CD14-positive monocyte (primary cell): ENCODE results near the gene FAM107B. TPM values are rescaled to one million over a fixed set of nuclear protein-coding genes. Genes with fewer than 3 reads are reported as not detected.

Experiments
- DNase-seq, 3 donors: peaks; one replicate each; pipeline ENCODE4 v3.0.0-alpha.2; 2011 to 2022
- H2AFZ ChIP-seq: 2 replicates; pipeline ENCODE4 v1.6.0; 2012; ENCODE audit warnings: mild to moderate bottlenecking, low read depth, low read length, inconsistent platforms; ENCODE audit not compliant: insufficient read depth, poor library complexity, severe bottlenecking
- H3K27ac ChIP-seq, 2 donors: 1 replicate in 1 of 2; 2 replicates in 1 of 2; pipeline ENCODE4 v1.5.1; 2012 to 2013; ENCODE audit warnings: low read length in 2 of 2, control low read depth in 1 of 2, inconsistent platforms in 1 of 2, low read depth in 1 of 2, mild to moderate bottlenecking in 1 of 2
- H3K27me3 ChIP-seq, 2 donors: one replicate each; pipeline versions ENCODE4 v1.6.0 to v1.6.1; 2011 to 2013; ENCODE audit warnings: low read length in 2 of 2; ENCODE audit not compliant: control insufficient read depth in 2 of 2, insufficient read depth in 2 of 2
- H3K36me3 ChIP-seq, 2 donors: replicated peaks in 1 of 2; 1 replicate in 1 of 2; 2 replicates in 1 of 2; pipeline versions ENCODE4 v1.5.1 to v1.6.1; 2012 to 2013; ENCODE audit warnings: low read length in 2 of 2, control low read depth in 1 of 2, inconsistent platforms in 1 of 2, mild to moderate bottlenecking in 1 of 2; ENCODE audit not compliant: insufficient read depth in 2 of 2, control insufficient read depth in 1 of 2
- H3K4me1 ChIP-seq, 2 donors: 1 replicate in 1 of 2; 2 replicates in 1 of 2; pipeline versions ENCODE4 v1.5.1 to v1.6.1; 2012 to 2013; ENCODE audit warnings: low read length in 2 of 2, control low read depth in 1 of 2, inconsistent platforms in 1 of 2, mild to moderate bottlenecking in 1 of 2, moderate library complexity in 1 of 2; ENCODE audit not compliant: insufficient read depth in 2 of 2, control insufficient read depth in 1 of 2
- H3K4me2 ChIP-seq: replicated peaks from 2 replicates; pipeline ENCODE3; 2012; ENCODE audit warnings: low read length, moderate library complexity, mild to moderate bottlenecking; ENCODE audit not compliant: poor library complexity, severe bottlenecking; ENCODE audit errors: extremely low read depth
- H3K4me3 ChIP-seq, 3 experiments: fragments of 200-600 bp in 1 of 3; sonication (generic) in 1 of 3; replicated peaks in 1 of 3; 1 replicate in 2 of 3; 2 replicates in 1 of 3; pipeline ENCODE4 v1.5.1; 2011 to 2013; ENCODE audit warnings: low read length in 3 of 3, mild to moderate bottlenecking in 3 of 3, control low read depth in 2 of 3, low read depth in 2 of 3, inconsistent platforms in 1 of 3, moderate library complexity in 1 of 3
- H3K79me2 ChIP-seq: 2 replicates; pipeline ENCODE4 v1.6.0; 2012; ENCODE audit warnings: mild to moderate bottlenecking, control low read depth, inconsistent platforms, low read length, moderate library complexity; ENCODE audit not compliant: insufficient read depth
- H3K9ac ChIP-seq: 2 replicates; pipeline ENCODE4 v1.6.0; 2017; ENCODE audit warnings: low read length, mild to moderate bottlenecking; ENCODE audit not compliant: insufficient read depth, poor library complexity, severe bottlenecking
- H3K9me3 ChIP-seq, 2 donors: replicated peaks in 1 of 2; 1 replicate in 1 of 2; 2 replicates in 1 of 2; pipeline versions ENCODE4 v1.5.1 to v1.6.1; 2012 to 2013; ENCODE audit warnings: low read length in 2 of 2, control low read depth in 1 of 2; ENCODE audit not compliant: control insufficient read depth in 1 of 2, insufficient read depth in 1 of 2
- H4K20me1 ChIP-seq: 2 replicates; pipeline ENCODE4 v1.6.0; 2012; ENCODE audit warnings: mild to moderate bottlenecking, low read length, control low read depth, moderate library complexity; ENCODE audit not compliant: insufficient read depth
- H3K27ac Mint-ChIP-seq, 7 donors: one replicate each; pipeline ENCODE4 v1.8.0; 2020; ENCODE audit warnings: mild to moderate bottlenecking in 7 of 7, mixed read lengths in 7 of 7, moderate library complexity in 6 of 7, inconsistent platforms in 2 of 7
- H3K27me3 Mint-ChIP-seq, 3 donors: one replicate each; pipeline ENCODE4 v1.8.0; 2021 to 2022; ENCODE audit warnings: low read depth in 3 of 3, mild to moderate bottlenecking in 3 of 3, mixed read lengths in 3 of 3, moderate library complexity in 3 of 3, inconsistent platforms in 1 of 3
- H3K36me3 Mint-ChIP-seq, 2 donors: one replicate each; pipeline ENCODE4 v1.8.0; 2020; ENCODE audit warnings: mixed read lengths in 2 of 2, inconsistent platforms in 1 of 2, mild to moderate bottlenecking in 1 of 2
- H3K4me1 Mint-ChIP-seq: one replicate; pipeline ENCODE4 v1.8.0; 2020; ENCODE audit warnings: mild to moderate bottlenecking, mixed read lengths
- H3K4me3 Mint-ChIP-seq, 2 donors: one replicate each; pipeline ENCODE4 v1.8.0; 2020; ENCODE audit warnings: mild to moderate bottlenecking in 2 of 2, mixed read lengths in 2 of 2, moderate library complexity in 1 of 2
- H3K9me3 Mint-ChIP-seq, 7 donors: one replicate each; pipeline ENCODE4 v1.8.0; 2020 to 2022; ENCODE audit warnings: mixed read lengths in 7 of 7, mild to moderate bottlenecking in 6 of 7, moderate library complexity in 6 of 7, inconsistent platforms in 2 of 7
- CTCF ChIP-seq: fragments of 200-600 bp; IDR thresholded peaks from one replicate; pipeline ENCODE4 v1.8.0; 2022; ENCODE audit warnings: antibody characterized with exemption, mild to moderate bottlenecking
- WGBS: methylation state at CpG from one replicate; pipeline ENCODE4 v1.1.5; 2013; ENCODE audit warnings: missing lambda C conversion rate; ENCODE audit not compliant: insufficient coverage; 5-methylcytosine and 5-hydroxymethylcytosine counted together
- intact Hi-C, 2 donors: fragments of 100-400 bp; cut with micrococcal nuclease; formaldehyde crosslinking; loops; one replicate each; pipeline versions ENCODE4 v1.15.0 to v1.15.1; 2023
- polyA plus RNA-seq, 3 donors: library from polyadenylated mRNA; depleted of rRNA in 1 of 3; unstranded in 2 of 3; stranded (reverse) in 1 of 3; fragments of 300-500 nt in 2 of 3; fragments of >200 nt in 1 of 3; fragmentation: Illumina TruSeq in 2 of 3; gene quantifications; 1 replicate in 2 of 3; 2 replicates in 1 of 3; pipeline ENCODE4 v1.2.3, GENCODE V29; 2012 to 2021

FAM107B gene
- polyA plus RNA-seq, 3 donors = 27.2 to 68.5 (median 28.4) TPM

GRCh38 chr10:14499601-14499904 is 275.1 kb downstream of the FAM107B start:
- Histone ChIP-seq H3K27ac (no peak overlapping the region), H4K20me1 (no peaks in the 10 kb centered on the region), H3K9me3 (no peaks in the 10 kb centered on the region), H3K4me3 (no peak overlapping the region), H3K4me1 (peaks cover 3 to 14% of the 10 kb centered on the region in 2 donors), H3K36me3 (no peaks in the 10 kb centered on the region), H3K79me2 (no peaks in the 10 kb centered on the region), H3K4me2 (no peak overlapping the region), H2AFZ (no peak overlapping the region), H3K27me3 (no peaks in the 10 kb centered on the region), H3K9ac (no peak overlapping the region)
- Mint-ChIP-seq H3K4me1 (peaks cover 19% of the 10 kb centered on the region), H3K36me3 (no peaks in the 10 kb centered on the region), H3K27me3 (peaks cover 7 to 11% (median 8%) of the 10 kb centered on the region in 3 donors), H3K4me3 (no peak overlapping the region), H3K9me3 (peaks cover 0 to 2% (median 0%) of the 10 kb centered on the region in 7 donors), H3K27ac (no peak overlapping the region)
- intact Hi-C loops = loop anchor here (5.0 to 10.0 kb wide), 3 partner anchors 48 to 608 kb away; no protein-coding TSS in a partner anchor
- TF ChIP-seq CTCF = no peak
- DNase-seq = no peak
- WGBS = 70% methylated on average over 2 of the region's 5 CpGs

- H3K4me2 ChIP-seq = no peak overlapping the region
- TF ChIP-seq CTCF = no peak
- H3K4me3 ChIP-seq = no peak overlapping the region
- H3K9me3 ChIP-seq = no peaks in the 10 kb centered on the region
- no peak overlapping the region for H2AFZ ChIP-seq
- H3K27ac ChIP-seq = no peak overlapping the region
- H4K20me1 ChIP-seq = no peaks in the 10 kb centered on the region
- H3K36me3 ChIP-seq = no peaks in the 10 kb centered on the region
- peaks cover 0 to 2% (median 0%) of the 10 kb centered on the region in 7 donors for H3K9me3 Mint-ChIP-seq
- H3K27ac Mint-ChIP-seq = peak overlapping the region in 1 of 7 donors; percentile 60
- H3K27me3 Mint-ChIP-seq = peaks cover 7 to 11% (median 7%) of the 10 kb centered on the region in 3 donors
- DNase-seq = no peak
- H3K36me3 Mint-ChIP-seq = no peaks in the 10 kb centered on the region
- H3K4me1 ChIP-seq = peaks cover 3 to 14% of the 10 kb centered on the region in 2 donors
- WGBS = no CpG with 5 or more reads among the region's 7 CpGs
- intact Hi-C loops = loop anchor here (5.0 to 10.0 kb wide), 3 partner anchors 49 to 609 kb away; no protein-coding TSS in a partner anchor
- no peaks in the 10 kb centered on the region for H3K79me2 ChIP-seq
- H3K4me1 Mint-ChIP-seq = peaks cover 19% of the 10 kb centered on the region
- no peak overlapping the region for H3K4me3 Mint-ChIP-seq
- H3K27me3 ChIP-seq = no peaks in the 10 kb centered on the region
- no peak overlapping the region for H3K9ac ChIP-seq
These were observed 276.4 kb downstream of the FAM107B start for GRCh38 chr10:14498326-14498725.
